HEK293 (cell line): Measurements from ENCODE around the gene TNFRSF4.
A peak's percentile ranks its signal among the peaks of the same experiment; 100 is the strongest.

Experiments used
- CTCF ChIA-PET: fragments of 350-600 bp; formaldehyde crosslinking; extraction: SDS; loops from one replicate; lab custom pipeline; 2021; ENCODE audit warnings: antibody characterized with exemption; lab: Yijun Ruan, JAX
- POLR2A ChIA-PET: fragments of 300-600 bp; formaldehyde crosslinking; extraction: SDS; loops from one replicate; lab custom pipeline; 2020; ENCODE audit warnings: antibody characterized with exemption, inconsistent platforms; lab: Yijun Ruan, JAX
- H3K27ac ChIP-seq: fragments of 200-500 bp; sonication (Bioruptor generic); 2 replicates; pipeline ENCODE4 v1.5.1; 2014; ENCODE audit warnings: low read depth, low read length, control low read depth, inconsistent platforms; ENCODE audit errors: extremely low read depth
- H3K36me3 ChIP-seq, 2 experiments: fragments of 200-500 bp in 1 of 2; sonication (Bioruptor generic) in 1 of 2; 1 replicate in 1 of 2; 2 replicates in 1 of 2; pipeline ENCODE4 v1.5.1; 2014 to 2017; ENCODE audit warnings: inconsistent platforms in 2 of 2, low read length in 2 of 2; ENCODE audit not compliant: control insufficient read depth in 2 of 2, insufficient read depth in 1 of 2
- H3K4me1 ChIP-seq: fragments of 200-500 bp; sonication (Bioruptor generic); 2 replicates; pipeline ENCODE4 v1.5.1; 2014; ENCODE audit warnings: mild to moderate bottlenecking, low read length, inconsistent platforms; ENCODE audit not compliant: control insufficient read depth, insufficient read depth
- H3K4me3 ChIP-seq: 2 replicates; pipeline ENCODE4 v1.5.1; 2011; ENCODE audit warnings: low read depth, mild to moderate bottlenecking, control low read depth, low read length, moderate library complexity
- H3K9me3 ChIP-seq: fragments of 200-500 bp; sonication (Bioruptor generic); 2 replicates; pipeline ENCODE4 v1.5.1; 2014; ENCODE audit warnings: low read depth, low read length, inconsistent platforms; ENCODE audit not compliant: control insufficient read depth, insufficient read depth
- BCL11B ChIP-seq: fragments of 450-650 bp; formaldehyde crosslinking; IDR thresholded peaks from 2 replicates; pipeline ENCODE4 v1.5.1; 2016; ENCODE audit warnings: low read depth, missing biosample characterization, missing genetic modification characterization
- KLF1 ChIP-seq: fragments of 450-650 bp; formaldehyde crosslinking; IDR thresholded peaks from 2 replicates; pipeline ENCODE4 v1.5.1; 2016; ENCODE audit warnings: missing biosample characterization, missing genetic modification characterization
- KLF10 ChIP-seq: fragments of 450-650 bp; IDR thresholded peaks from 2 replicates; pipeline ENCODE4 v1.5.1; 2018; ENCODE audit warnings: missing biosample characterization, mild to moderate bottlenecking, missing genetic modification characterization
- KLF8 ChIP-seq: fragments of 450-650 bp; formaldehyde crosslinking; IDR thresholded peaks from 2 replicates; pipeline ENCODE4 v1.5.1; 2016; ENCODE audit warnings: missing biosample characterization, missing genetic modification characterization
- KLF9 ChIP-seq: fragments of 450-650 bp; formaldehyde crosslinking; IDR thresholded peaks from 2 replicates; pipeline ENCODE4 v1.5.1; 2016; ENCODE audit warnings: missing biosample characterization, missing genetic modification characterization, low read depth
- ZFP37 ChIP-seq: fragments of 450-650 bp; formaldehyde crosslinking; IDR thresholded peaks from 2 replicates; pipeline ENCODE4 v1.5.1; 2016; ENCODE audit warnings: missing biosample characterization, missing genetic modification characterization
- ZNF121 ChIP-seq: fragments of 450-650 bp; formaldehyde crosslinking; IDR thresholded peaks from 2 replicates; pipeline ENCODE4 v1.5.1; 2016; ENCODE audit warnings: missing biosample characterization, missing genetic modification characterization
- ZNF621 ChIP-seq: fragments of 450-650 bp; formaldehyde crosslinking; IDR thresholded peaks from 2 replicates; pipeline ENCODE4 v1.5.1; 2017; ENCODE audit warnings: missing biosample characterization, missing genetic modification characterization
- ZNF660 ChIP-seq: fragments of 450-650 bp; IDR thresholded peaks from 2 replicates; pipeline ENCODE4 v1.5.1; 2018; ENCODE audit warnings: missing biosample characterization, mild to moderate bottlenecking, missing genetic modification characterization
- TF ChIP-seq, protein P1 (sequence below): sonication (generic); formaldehyde crosslinking; IDR thresholded peaks from 2 replicates; pipeline ENCODE4 v1.8.1; 2022; ENCODE audit warnings: mild to moderate bottlenecking, moderate library complexity, missing genetic modification reagents
- TF ChIP-seq, protein P2 (sequence below): fragments of 450-650 bp; formaldehyde crosslinking; IDR thresholded peaks from 2 replicates; pipeline ENCODE4 v1.5.1; 2016; ENCODE audit warnings: missing biosample characterization, missing genetic modification characterization
- TF ChIP-seq, protein P3 (sequence below): fragments of 450-650 bp; formaldehyde crosslinking; optimal IDR thresholded peaks from 2 replicates; pipeline ENCODE3; 2016; ENCODE audit warnings: missing biosample characterization, mild to moderate bottlenecking, missing genetic modification characterization
- TF ChIP-seq, protein P4 (sequence below): fragments of 450-650 bp; formaldehyde crosslinking; IDR thresholded peaks from 2 replicates; pipeline ENCODE4 v1.5.1; 2017; ENCODE audit warnings: missing biosample characterization, missing genetic modification characterization
- TF ChIP-seq, protein P5 (sequence below): fragments of 450-650 bp; formaldehyde crosslinking; IDR thresholded peaks from 2 replicates; pipeline ENCODE4 v1.5.1; 2016; ENCODE audit warnings: missing biosample characterization, missing genetic modification characterization

Gene TNFRSF4

DNA sequence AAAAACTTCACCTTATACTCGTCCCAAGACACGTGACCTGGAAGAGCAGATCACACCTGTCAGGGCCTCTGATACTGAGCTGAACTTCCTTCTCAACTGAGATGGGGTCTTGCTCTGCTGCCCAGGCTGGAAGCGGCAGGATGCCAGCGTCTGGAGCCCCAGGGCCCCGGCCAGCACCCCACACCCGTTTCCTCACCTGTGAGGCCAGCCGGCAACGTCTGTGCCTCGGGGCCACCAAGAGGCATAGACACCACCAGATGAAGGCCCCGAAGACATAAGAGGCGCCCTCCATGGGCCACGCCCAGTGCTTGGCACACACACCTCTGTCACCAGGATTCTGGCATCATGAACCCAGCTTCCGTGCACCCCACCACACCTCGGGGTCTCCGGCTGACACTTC is 9.4 kb upstream of the TNFRSF4 start:
- ChIA-PET CTCF (no interaction called here), POLR2A (no interaction called here)
- TF ChIP-seq ZNF660 (tag by site-specific recombination) (no peak), KLF1 (tag by site-specific recombination) (peak; percentile 48), KLF10 (tag by site-specific recombination) (no peak), KLF9 (peak; percentile 36; the same call in 1 of the 2 replicates), KLF8 (tag by site-specific recombination) (peak; percentile 52; the same call in 1 of the 2 replicates), ZNF121 (tag by site-specific recombination) (peak; percentile 79)
- Histone ChIP-seq H3K9me3 (no peaks in the 10 kb centered on the region), H3K27ac (no peak overlapping the region), H3K4me1 (no peaks in the 10 kb centered on the region), H3K4me3 (no peak overlapping the region), H3K36me3 (peaks cover 4 to 98% of the 10 kb centered on the region in 2 experiments; a peak in 2 of 3 replicates)

DNA sequence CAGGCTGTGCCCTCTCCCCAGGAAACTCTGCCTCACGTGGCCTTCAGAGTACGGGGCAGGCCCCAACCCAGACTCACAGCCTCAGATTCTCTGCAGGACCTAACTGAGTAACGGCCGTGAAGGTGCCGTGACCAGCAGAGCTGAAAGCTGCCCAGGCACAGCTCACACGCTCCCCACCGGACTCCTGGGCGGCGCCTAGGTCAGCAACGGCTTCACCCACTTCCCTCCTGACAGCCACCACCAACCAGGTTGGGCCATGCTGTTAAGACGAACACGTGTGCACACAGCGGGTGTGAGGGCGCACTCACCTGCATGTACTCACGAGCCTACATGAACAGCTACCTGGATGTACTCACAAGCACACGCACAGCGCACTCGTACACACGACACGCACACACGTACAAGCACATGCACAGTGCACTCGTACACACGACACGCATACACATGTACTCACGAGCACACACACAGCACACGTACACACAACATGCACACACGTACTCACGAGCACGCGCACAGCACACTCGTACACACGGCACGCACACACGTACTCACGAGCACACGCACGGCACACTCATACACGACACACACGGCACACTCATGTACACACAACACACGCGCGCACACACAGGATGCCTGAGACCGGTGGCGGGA is 8.7 kb upstream of the TNFRSF4 start:
- no peaks in the 10 kb centered on the region for H3K9me3 ChIP-seq
- H3K4me3 ChIP-seq, result no peak overlapping the region
- TF ChIP-seq, protein P1, sequence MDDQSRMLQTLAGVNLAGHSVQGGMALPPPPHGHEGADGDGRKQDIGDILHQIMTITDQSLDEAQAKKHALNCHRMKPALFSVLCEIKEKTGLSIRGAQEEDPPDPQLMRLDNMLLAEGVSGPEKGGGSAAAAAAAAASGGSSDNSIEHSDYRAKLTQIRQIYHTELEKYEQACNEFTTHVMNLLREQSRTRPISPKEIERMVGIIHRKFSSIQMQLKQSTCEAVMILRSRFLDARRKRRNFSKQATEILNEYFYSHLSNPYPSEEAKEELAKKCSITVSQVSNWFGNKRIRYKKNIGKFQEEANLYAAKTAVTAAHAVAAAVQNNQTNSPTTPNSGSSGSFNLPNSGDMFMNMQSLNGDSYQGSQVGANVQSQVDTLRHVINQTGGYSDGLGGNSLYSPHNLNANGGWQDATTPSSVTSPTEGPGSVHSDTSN (CRISPR knock-in tag), result 0 out of 2 replicates have a peak, but pooled peaks have one; percentile 28
- peak; percentile 6; the same call in 1 of the 2 replicates for TF ChIP-seq KLF1 (tag by site-specific recombination)
- TF ChIP-seq ZNF621, result no peak
- TF ChIP-seq BCL11B (tag by site-specific recombination), result no peak
- 0 out of 2 replicates have a peak, but pooled peaks have one; percentile 0 for TF ChIP-seq KLF8 (tag by site-specific recombination)
- CTCF ChIA-PET, result no interaction called here
- POLR2A ChIA-PET, result no interaction called here
- H3K36me3 ChIP-seq, result peaks cover 4 to 98% of the 10 kb centered on the region in 2 experiments; a peak in 2 of 3 replicates
- no peaks in the 10 kb centered on the region for H3K4me1 ChIP-seq
- H3K27ac ChIP-seq, result no peak overlapping the region

DNA sequence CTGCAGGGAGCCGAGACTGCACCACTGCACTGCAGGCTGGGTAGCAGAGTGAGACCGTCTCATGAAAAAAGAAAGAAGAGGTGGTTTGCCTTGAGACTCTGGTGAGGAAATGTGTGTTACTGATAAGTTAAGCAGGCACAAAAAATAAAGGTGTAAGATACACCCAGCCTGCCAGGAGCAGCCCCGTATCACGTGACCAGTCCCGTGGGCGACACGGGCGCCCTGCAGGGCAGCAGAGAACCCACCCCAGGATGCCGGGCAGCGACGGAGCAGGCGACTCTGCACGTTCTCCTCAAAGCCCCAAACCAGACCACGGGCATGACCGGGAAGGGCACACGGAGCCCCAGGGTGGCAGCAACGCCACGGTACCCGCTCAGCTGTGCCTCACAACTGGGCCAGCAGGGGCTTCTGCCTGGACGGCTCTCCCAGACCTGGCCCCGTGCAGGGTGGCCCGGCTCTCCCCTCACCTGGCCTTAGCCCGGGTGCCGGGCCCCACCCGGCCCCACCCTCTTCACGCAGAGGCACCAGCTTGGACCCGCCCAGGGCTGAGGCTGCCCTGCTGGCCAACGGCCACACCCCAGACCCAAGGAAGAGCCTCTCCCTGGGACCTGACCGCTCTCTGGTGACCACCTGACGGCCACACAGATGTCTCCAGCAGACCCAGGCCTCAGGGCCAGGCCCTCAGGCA is 8.1 kb upstream of the TNFRSF4 start:
- no peak overlapping the region for H3K27ac ChIP-seq
- ChIA-PET POLR2A (no interaction called here), CTCF (no interaction called here)
- TF ChIP-seq KLF8 (tag by site-specific recombination) (0 out of 2 replicates have a peak, but pooled peaks have one; percentile 18), KLF1 (tag by site-specific recombination) (peak; percentile 87), ZFP37 (tag by site-specific recombination) (no peak)
- TF ChIP-seq, protein P2, sequence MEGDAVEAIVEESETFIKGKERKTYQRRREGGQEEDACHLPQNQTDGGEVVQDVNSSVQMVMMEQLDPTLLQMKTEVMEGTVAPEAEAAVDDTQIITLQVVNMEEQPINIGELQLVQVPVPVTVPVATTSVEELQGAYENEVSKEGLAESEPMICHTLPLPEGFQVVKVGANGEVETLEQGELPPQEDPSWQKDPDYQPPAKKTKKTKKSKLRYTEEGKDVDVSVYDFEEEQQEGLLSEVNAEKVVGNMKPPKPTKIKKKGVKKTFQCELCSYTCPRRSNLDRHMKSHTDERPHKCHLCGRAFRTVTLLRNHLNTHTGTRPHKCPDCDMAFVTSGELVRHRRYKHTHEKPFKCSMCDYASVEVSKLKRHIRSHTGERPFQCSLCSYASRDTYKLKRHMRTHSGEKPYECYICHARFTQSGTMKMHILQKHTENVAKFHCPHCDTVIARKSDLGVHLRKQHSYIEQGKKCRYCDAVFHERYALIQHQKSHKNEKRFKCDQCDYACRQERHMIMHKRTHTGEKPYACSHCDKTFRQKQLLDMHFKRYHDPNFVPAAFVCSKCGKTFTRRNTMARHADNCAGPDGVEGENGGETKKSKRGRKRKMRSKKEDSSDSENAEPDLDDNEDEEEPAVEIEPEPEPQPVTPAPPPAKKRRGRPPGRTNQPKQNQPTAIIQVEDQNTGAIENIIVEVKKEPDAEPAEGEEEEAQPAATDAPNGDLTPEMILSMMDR (tag by site-specific recombination), result no peak
- TF ChIP-seq, protein P3, sequence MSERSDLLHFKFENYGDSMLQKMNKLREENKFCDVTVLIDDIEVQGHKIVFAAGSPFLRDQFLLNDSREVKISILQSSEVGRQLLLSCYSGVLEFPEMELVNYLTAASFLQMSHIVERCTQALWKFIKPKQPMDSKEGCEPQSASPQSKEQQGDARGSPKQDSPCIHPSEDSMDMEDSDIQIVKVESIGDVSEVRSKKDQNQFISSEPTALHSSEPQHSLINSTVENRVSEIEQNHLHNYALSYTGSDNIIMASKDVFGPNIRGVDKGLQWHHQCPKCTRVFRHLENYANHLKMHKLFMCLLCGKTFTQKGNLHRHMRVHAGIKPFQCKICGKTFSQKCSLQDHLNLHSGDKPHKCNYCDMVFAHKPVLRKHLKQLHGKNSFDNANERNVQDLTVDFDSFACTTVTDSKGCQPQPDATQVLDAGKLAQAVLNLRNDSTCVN (tag by site-specific recombination), result no peak
- TF ChIP-seq, protein P4, sequence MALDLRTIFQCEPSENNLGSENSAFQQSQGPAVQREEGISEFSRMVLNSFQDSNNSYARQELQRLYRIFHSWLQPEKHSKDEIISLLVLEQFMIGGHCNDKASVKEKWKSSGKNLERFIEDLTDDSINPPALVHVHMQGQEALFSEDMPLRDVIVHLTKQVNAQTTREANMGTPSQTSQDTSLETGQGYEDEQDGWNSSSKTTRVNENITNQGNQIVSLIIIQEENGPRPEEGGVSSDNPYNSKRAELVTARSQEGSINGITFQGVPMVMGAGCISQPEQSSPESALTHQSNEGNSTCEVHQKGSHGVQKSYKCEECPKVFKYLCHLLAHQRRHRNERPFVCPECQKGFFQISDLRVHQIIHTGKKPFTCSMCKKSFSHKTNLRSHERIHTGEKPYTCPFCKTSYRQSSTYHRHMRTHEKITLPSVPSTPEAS (tag by site-specific recombination), result no peak
- TF ChIP-seq, protein P5, sequence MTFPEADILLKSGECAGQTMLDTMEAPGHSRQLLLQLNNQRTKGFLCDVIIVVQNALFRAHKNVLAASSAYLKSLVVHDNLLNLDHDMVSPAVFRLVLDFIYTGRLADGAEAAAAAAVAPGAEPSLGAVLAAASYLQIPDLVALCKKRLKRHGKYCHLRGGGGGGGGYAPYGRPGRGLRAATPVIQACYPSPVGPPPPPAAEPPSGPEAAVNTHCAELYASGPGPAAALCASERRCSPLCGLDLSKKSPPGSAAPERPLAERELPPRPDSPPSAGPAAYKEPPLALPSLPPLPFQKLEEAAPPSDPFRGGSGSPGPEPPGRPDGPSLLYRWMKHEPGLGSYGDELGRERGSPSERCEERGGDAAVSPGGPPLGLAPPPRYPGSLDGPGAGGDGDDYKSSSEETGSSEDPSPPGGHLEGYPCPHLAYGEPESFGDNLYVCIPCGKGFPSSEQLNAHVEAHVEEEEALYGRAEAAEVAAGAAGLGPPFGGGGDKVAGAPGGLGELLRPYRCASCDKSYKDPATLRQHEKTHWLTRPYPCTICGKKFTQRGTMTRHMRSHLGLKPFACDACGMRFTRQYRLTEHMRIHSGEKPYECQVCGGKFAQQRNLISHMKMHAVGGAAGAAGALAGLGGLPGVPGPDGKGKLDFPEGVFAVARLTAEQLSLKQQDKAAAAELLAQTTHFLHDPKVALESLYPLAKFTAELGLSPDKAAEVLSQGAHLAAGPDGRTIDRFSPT, result peak; percentile 60
- H3K4me3 ChIP-seq, result no peak overlapping the region
- peaks cover 4 to 98% of the 10 kb centered on the region in 2 experiments; a peak in 2 of 3 replicates for H3K36me3 ChIP-seq
- H3K9me3 ChIP-seq, result no peaks in the 10 kb centered on the region
- no peaks in the 10 kb centered on the region for H3K4me1 ChIP-seq
